HG02943 (cell line): Measurements from ENCODE around the gene C1QTNF9.
"Not testable (repeated sequence)": the region's sequence is repeated elsewhere in the genome, so short reads cannot be mapped to it uniquely, and the experiment has no call there.

Experiments used
- ATAC-seq: cut with Tn5 transposase; IDR thresholded peaks from one replicate; pipeline ENCODE4 v1.9.1; 2021; ENCODE audit warnings: mild to moderate bottlenecking, low read depth, moderate library complexity; ENCODE audit not compliant: unreplicated experiment

Gene C1QTNF9

GRCh38 chr13:24319641-24320040, 10.3 kb downstream of the C1QTNF9 start:
- not testable (repeated sequence) for ATAC-seq

- ATAC-seq: not testable (repeated sequence)
Observed at GRCh38 chr13:24321416-24321815, 12.0 kb downstream of the C1QTNF9 start.

DNA sequence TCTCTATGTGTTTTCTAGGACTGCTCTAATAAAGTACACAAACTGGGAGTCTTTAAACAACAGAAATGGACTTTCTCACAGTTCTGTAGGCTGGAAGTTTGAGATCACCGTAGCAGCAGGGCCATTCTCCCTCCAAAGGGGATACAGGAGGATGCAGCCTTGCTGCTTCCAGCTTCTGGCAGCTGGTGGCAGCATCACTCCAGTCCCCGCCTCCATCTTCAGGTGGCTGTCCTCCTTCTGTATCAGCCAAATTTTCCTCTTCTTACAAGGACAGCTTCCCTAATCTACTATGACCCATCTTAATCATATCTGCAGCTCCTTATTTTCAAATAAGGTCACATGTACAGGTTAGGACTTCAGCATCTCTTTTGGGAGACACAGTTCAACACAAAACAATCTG, 13.1 kb downstream of the C1QTNF9 start:
- not testable (repeated sequence) for ATAC-seq

DNA sequence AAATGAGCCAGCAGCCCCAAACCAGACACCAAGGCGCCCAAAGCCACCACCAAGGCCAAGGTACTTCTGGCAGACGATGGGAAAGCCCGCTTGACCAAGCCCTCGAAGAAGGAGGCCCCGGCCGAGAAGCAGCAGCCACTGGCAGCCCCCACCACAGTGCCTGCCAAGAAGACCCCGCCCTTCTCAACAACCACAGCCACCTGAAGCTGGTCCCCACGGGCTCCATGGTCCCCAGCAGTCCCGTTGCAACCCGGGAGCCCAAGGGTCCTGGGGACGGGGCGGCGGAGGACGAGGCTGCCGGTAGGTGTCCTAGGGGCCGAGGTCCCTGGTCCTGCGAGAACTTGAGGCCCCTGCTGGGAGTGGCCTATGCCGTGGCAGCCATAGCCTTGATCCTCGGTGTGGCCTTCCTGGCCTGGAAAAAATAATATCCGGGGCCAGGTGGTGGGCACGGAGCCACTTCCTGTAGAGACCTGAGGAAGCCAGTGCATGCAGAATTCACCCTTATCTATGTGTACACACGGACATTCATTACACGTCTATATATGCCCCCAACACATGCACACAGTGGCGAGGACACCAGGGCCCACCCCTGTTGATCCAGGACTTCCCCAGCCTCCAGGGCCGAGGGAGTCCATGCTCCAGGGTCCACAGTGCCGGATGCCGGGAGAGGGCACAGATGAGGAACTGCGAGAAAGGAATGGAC, 13.8 kb downstream of the C1QTNF9 start:
- ATAC-seq: no peak

DNA sequence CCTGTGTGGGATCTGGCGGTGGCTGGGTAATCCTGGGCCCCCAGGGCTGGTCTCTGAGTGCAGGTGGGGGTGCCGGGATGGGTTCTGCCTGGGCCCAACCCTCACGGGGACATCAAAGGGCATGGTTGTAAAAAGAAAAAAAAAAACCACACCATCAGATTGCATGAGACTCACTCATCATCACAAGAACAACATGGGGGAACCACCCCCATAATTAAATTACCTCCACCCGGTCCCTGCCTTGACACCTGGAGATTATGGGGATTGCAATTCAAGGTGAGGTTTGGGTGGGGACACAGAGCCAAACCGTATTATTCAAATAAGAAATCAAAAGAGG, 14.3 kb downstream of the C1QTNF9 start:
- no peak for ATAC-seq

DNA sequence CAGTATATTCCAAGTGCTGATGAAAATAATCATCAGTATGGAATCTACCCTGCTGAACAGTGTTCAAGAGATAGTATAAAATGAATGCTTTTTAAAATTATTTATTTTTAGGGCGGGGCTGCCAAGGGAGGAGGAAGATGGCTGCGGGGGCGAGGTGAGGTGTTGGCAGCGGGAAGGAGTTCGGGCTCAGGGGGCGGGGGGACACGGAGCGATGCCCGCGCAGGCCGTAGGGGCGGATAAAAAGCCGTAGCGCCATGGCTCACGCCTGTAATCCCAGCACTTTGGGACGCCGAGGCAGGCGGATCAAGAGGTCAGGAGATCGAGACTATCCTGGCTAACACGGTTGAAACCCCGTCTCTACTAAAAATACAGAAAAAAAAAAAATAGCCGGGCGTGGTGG, 18.2 kb downstream of the C1QTNF9 start:
- not testable (repeated sequence) for ATAC-seq

DNA sequence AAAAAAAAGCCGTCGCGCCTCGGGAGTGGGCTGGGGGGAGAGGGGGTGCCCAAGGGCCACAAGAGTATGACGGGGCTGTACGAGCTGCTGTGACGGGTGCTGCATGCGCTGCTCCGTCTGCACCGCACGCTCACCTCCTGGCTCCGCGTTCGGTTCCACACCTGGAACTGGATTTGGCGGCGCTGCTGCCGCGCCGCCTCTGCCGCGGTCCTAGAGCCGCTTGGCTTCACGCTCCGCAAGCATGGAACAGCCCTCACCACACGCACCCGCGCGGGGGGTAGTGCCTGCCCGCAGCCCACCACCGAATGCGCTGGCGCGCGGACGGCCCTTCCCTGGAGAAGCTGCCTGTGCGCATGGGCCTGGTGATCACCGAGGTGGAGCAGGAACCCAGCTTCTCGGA, 18.8 kb downstream of the C1QTNF9 start:
- ATAC-seq: no peak

DNA sequence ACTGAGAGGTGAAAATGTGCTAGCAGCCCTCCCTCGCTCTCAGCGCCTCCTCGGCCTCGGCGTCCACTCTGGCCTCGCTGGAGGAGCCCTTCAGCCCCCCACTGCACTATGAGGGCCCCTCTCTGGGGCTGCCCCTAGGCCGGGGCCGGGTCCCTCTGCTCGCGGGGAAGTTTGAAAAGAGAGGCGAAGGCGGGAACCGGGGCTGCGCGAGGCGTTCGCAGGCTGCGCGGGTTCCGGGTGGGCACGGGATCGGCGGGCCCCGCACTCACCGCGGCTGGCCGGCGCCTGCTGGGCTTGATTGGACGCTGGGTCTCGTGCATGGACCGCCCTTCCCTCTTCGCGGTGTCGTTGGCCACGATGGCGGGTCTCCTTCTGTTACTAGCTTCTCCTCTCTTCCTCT, 29.3 kb downstream of the C1QTNF9 start:
- ATAC-seq: no peak

- no peak for ATAC-seq
Observed at GRCh38 chr13:24339937-24340607, 30.7 kb downstream of the C1QTNF9 start.

DNA sequence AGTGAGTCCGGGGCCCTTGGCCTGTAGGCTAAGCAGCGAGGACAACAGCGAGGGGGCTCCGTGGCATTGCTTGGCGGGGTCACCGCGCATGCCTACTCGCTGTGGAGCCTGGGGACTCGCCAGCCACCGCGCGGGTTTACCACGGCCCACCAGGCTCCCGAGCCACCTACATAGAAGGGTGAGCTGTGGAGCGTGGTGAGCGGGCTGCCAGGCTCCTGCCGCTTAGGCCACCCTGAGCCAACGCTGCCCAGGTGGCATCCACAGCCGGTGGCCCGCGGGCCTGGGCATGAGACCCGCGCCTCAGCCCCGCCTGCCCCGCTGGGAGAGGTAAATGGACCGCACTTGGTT, 31.2 kb downstream of the C1QTNF9 start:
- no peak for ATAC-seq

DNA sequence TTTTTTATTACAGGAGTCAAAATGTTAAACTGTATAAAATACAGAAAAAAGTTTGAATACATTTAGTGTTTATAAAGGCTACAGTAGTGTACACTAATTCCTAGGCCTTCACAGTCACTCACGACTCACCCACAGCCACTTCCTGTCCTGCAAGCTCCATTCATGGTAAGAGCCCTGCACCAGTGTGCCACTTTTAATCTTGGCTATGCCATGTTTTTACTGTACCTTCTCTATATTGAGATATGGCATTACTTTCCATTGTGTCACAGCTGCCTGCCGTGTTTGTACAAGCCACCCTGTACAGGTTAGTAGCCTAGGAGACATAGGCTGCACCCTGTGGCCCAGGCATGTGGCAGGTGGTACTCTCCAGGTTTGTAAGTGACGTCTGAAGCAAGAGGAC, 32.1 kb downstream of the C1QTNF9 start:
- ATAC-seq: no peak

GRCh38 chr13:24348385-24348784, 39.0 kb downstream of the C1QTNF9 start:
- no peak for ATAC-seq

GRCh38 chr13:24348797-24349515, 39.6 kb downstream of the C1QTNF9 start:
- no peak for ATAC-seq

DNA sequence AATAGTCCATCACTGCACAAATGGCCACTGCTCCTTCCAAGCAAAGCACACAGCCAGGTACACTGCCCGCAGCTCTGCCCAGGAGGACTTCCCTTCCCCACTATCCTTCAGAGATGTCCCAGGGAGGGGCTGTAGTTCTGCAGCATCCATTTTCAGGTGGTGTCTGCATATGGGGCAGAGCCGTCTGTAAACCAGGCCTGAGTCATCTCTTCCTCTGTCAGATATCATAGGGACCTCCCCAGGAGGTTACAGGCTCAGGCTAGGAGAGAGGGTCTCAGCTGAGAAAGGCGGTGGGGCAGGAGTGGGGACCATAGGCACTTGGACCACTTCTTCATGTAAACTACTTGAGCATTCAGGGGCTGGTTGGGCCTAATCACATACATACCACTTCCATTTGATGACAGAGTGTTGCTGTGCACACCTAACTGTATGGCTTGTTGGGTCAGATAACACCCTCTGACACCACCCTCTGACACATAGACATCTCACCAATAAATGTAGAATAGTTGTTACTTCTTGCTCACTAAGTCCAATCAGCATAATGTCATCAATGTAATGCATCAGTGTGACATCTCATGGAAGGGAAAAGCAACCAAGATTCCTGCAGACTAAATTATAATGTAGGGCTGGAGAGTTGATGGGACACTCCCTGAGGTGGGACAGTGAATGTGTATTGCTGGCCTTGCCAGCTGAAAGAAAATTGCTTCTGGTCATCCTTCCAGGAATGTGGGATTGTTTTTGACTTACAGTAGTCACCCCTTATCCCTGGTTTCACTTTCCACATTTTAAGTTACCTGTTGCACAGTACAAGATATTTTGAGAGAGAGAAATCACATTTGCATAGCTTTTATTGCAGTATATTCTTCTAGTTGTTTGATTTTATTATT, 40.6 kb downstream of the C1QTNF9 start:
- ATAC-seq: not testable (repeated sequence)

DNA sequence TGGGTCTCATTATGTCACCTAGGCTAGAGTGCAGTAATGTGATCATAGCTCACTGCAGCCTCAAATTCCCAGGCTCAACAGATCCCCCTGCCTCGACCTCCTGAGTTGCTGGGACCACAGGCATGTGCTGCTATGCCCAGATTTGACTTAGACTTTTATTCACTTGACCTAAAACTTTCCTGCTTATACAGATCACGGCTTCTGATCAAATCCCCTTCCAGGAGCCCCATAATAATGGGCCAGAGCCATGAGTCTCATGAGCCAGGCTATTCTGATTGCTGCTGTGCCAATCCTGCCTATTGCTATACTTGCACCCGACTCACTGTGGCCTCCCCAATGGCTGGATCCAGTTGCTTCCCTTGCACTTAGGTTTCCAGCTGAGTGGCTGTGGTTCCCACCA, 42.0 kb downstream of the C1QTNF9 start:
- ATAC-seq: no peak

DNA sequence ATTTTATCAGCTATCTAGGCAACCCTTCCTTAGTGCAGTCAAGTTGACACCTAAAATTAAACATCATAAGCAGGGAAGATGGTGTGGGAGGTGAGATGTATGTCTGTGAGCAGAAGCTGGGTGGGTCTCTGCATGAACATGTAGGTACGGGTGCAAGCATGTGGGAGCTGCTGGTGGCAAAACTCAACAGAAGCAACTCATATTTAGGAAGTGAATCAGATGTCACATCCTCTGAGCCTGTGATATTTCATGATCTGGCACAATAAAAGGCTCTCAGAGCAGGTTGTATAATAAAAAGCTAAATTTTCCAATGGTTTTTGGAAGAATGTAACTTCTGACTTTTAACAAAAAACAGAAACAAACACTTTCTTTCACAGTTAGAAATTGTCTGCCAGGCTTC, 44.4 kb downstream of the C1QTNF9 start:
- no peak for ATAC-seq

GRCh38 chr13:24355103-24355502, 45.7 kb downstream of the C1QTNF9 start:
- ATAC-seq: no peak

- ATAC-seq: no peak
Observed at GRCh38 chr13:24356270-24356669, 46.9 kb downstream of the C1QTNF9 start.

DNA sequence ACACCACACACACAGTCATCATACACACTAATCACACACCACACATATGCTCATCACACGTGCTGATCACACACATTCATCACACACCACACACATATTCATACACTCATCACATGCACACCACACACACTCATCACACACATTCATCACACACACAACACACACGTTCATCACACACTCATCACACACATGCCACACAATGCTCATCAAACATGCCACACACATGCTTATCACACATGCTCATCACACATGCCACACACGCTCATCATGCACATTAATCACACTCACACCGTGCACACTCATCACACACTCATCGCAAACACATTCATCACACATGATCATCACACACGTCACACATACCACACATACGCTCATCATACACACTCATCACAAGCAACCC, 47.5 kb downstream of the C1QTNF9 start:
- ATAC-seq: no peak

DNA sequence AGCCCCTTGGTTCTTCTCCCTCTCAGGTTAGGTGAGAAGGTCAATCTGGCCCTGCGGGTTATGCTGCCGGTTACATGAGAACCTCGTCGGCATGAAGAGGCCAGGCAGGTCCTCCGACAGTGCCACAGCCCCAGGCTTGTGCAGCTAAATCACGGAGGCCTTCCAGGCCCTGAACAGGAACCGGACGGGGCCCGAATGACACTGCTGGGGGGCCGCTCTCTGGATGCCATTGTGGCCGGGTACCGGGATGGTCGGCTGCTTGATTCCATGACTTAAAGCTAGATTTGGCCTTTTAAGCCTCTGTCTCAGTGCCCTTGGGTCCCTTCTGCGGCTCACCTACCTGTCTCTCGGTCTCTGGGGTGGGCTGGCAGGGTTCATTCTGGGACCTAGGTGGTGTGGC, 48.4 kb downstream of the C1QTNF9 start:
- no peak for ATAC-seq

DNA sequence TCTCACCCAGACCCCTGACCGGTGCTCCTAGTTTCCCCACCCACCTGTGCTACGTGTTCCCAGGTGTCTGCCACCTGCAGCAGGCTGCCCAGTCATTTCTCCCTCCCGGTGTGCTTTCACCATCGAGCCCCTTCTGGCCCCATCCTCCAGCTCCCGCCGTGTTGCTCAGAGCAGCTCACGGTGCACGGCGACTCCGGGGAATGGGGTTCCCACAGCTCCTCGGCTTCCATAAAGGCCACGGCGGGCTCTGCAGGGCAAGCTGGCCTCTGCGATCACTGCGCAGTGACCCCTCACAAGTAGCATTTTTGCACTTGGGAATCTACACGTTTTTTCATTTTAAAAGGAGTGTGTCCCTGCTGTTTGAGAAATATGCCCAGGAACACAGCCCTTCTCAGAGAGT, 49.5 kb downstream of the C1QTNF9 start:
- not testable (repeated sequence) for ATAC-seq
